SK-N-SH (cell line): ENCODE results near the gene ANKRD1. TPM values are rescaled to one million over a fixed set of nuclear protein-coding genes. Genes with fewer than 3 reads are reported as not detected.

ENCODE experiments used
- CTCF ChIP-seq: fragments of 200-600 bp; sonication (generic); IDR thresholded peaks from 2 replicates; pipeline ENCODE4 v1.6.1; 2017; ENCODE audit warnings: antibody characterized with exemption, mild to moderate bottlenecking, moderate library complexity
- EP300 ChIP-seq, 2 experiments: IDR thresholded peaks; 2 replicates each; pipeline versions ENCODE4 v1.4.0 to v1.6.1; 2012; ENCODE audit warnings: borderline replicate concordance in 1 of 2, low read depth in 1 of 2, low read length in 1 of 2
- EZH2phosphoT487 ChIP-seq: fragments of 200-600 bp; sonication (generic); IDR thresholded peaks from 2 replicates; pipeline ENCODE4 v1.6.1; 2017; ENCODE audit warnings: low read depth, mixed run types, mild to moderate bottlenecking, antibody characterized with exemption, moderate library complexity, borderline replicate concordance
- FOSL2 ChIP-seq: IDR thresholded peaks from 2 replicates; pipeline ENCODE4 v1.4.0; 2012; ENCODE audit warnings: low read depth, mild to moderate bottlenecking, moderate library complexity, borderline replicate concordance
- FOXJ3 ChIP-seq: sonication (generic); formaldehyde crosslinking; IDR thresholded peaks from 2 replicates; pipeline ENCODE4 v1.5.1; 2020; ENCODE audit warnings: mild to moderate bottlenecking, missing genetic modification reagents
- GATA2 ChIP-seq: sonication (generic); formaldehyde crosslinking; IDR thresholded peaks from 2 replicates; pipeline ENCODE4 v1.5.0; 2020; ENCODE audit warnings: mild to moderate bottlenecking, missing genetic modification reagents
- IRF3 ChIP-seq: fragments of 150-350 bp; IDR thresholded peaks from 2 replicates; pipeline ENCODE4 v1.6.1; 2016; ENCODE audit warnings: mild to moderate bottlenecking, low read depth, low read length
- JUND ChIP-seq: IDR thresholded peaks from 2 replicates; pipeline ENCODE4 v1.4.0; 2012
- MXI1 ChIP-seq: IDR thresholded peaks from 2 replicates; pipeline ENCODE4 v1.6.1; 2012; ENCODE audit warnings: mild to moderate bottlenecking, low read depth, low read length, improper control_type of control experiment
- PBX3 ChIP-seq: IDR thresholded peaks from 2 replicates; pipeline ENCODE4; 2012
- POLR2AphosphoS5 ChIP-seq: IDR thresholded peaks from 2 replicates; pipeline ENCODE4 v1.6.1; 2012; ENCODE audit warnings: low read depth, low read length
- RAD21 ChIP-seq: IDR thresholded peaks from 2 replicates; pipeline ENCODE4 v1.6.1; 2012; ENCODE audit warnings: mild to moderate bottlenecking, low read length
- RCOR1 ChIP-seq: fragments of 150-350 bp; IDR thresholded peaks from 2 replicates; pipeline ENCODE4 v1.6.1; 2017; ENCODE audit warnings: antibody characterized with exemption, low read length
- RFX5 ChIP-seq: IDR thresholded peaks from 2 replicates; pipeline ENCODE4 v1.6.1; 2012; ENCODE audit warnings: mild to moderate bottlenecking, improper control_type of control experiment, low read length
- SIN3A ChIP-seq: IDR thresholded peaks from 2 replicates; pipeline ENCODE4 v1.6.1; 2012; ENCODE audit warnings: low read depth, mild to moderate bottlenecking, low read length, moderate library complexity, borderline replicate concordance
- SMC3 ChIP-seq: IDR thresholded peaks from 2 replicates; pipeline ENCODE4 v1.6.1; 2012; ENCODE audit warnings: low read depth, low read length, improper control_type of control experiment
- USF1 ChIP-seq: IDR thresholded peaks from 2 replicates; pipeline ENCODE4 v1.4.0; 2012; ENCODE audit warnings: low read depth, borderline replicate concordance
- USF2 ChIP-seq: fragments of 150-350 bp; IDR thresholded peaks from 2 replicates; pipeline ENCODE4 v1.6.1; 2017; ENCODE audit warnings: antibody characterized with exemption, low read length, low read depth, borderline replicate concordance
- YY1 ChIP-seq: IDR thresholded peaks from 2 replicates; pipeline ENCODE4 v1.4.0; 2012; ENCODE audit warnings: low read depth, mild to moderate bottlenecking
- ZBTB33 ChIP-seq: IDR thresholded peaks from 2 replicates; pipeline ENCODE4 v1.4.0; 2012; ENCODE audit warnings: low read depth, borderline replicate concordance
- polyA plus RNA-seq, 3 experiments: library from polyadenylated mRNA; depleted of rRNA; stranded (reverse); fragments of >200 nt; gene quantifications; 2 replicates each; pipeline ENCODE4 v1.2.3, GENCODE V29; 2012

The ANKRD1 gene
- polyA plus RNA-seq, 1 of the 3 experiments (the other 2 are of a cell fraction): 41.7 TPM

GRCh38 chr10:90960355-90960814, 39.5 kb upstream of the ANKRD1 start (continued):
- peak; percentile 29; the same call in 1 of the 2 replicates for TF ChIP-seq CTCF
- TF ChIP-seq YY1: peak; percentile 55; the same call in 1 of the 2 replicates
- TF ChIP-seq FOSL2: peak; percentile 96
- TF ChIP-seq SIN3A: no peak
- TF ChIP-seq IRF3: no peak
- TF ChIP-seq RAD21: no peak
- peak; percentile 97 for TF ChIP-seq JUND
- peak; percentile 69; the same call in 1 of the 2 replicates for TF ChIP-seq POLR2AphosphoS5
- no peak for TF ChIP-seq MXI1
- 0 out of 2 replicates have a peak, but pooled peaks have one; percentile 32 for TF ChIP-seq USF1
- no peak for TF ChIP-seq SMC3
- TF ChIP-seq ZBTB33: peak; percentile 80; the same call in 1 of the 2 replicates
- peak; percentile 97 for TF ChIP-seq PBX3
- peak; percentile 36 to 96; a peak in 3 of 4 replicates for TF ChIP-seq EP300 (IDR thresholded peaks at IDR 0.05; ENCODE audit: borderline replicate concordance in 1 of 2, low read depth in 1 of 2, low read length in 1 of 2)
- no peak for TF ChIP-seq RFX5
- TF ChIP-seq USF2: no peak
- no peak for TF ChIP-seq FOXJ3
- no peak for TF ChIP-seq RCOR1
- no peak for TF ChIP-seq EZH2phosphoT487
- no peak for TF ChIP-seq GATA2 (CRISPR knock-in tag)
